Activated CD8-positive, alpha-beta memory T cell treated with anti-CD3 and anti-CD28 coated beads, Interleukin-2, amount 50 U/mL, for 24 hours (primary cell): ENCODE results near the gene GNB1L.

Source experiments
- DNase-seq: peaks from one replicate; pipeline ENCODE4 v3.0.0-alpha.2; 2020; ENCODE audit errors: extremely low read depth

Gene GNB1L

DNA sequence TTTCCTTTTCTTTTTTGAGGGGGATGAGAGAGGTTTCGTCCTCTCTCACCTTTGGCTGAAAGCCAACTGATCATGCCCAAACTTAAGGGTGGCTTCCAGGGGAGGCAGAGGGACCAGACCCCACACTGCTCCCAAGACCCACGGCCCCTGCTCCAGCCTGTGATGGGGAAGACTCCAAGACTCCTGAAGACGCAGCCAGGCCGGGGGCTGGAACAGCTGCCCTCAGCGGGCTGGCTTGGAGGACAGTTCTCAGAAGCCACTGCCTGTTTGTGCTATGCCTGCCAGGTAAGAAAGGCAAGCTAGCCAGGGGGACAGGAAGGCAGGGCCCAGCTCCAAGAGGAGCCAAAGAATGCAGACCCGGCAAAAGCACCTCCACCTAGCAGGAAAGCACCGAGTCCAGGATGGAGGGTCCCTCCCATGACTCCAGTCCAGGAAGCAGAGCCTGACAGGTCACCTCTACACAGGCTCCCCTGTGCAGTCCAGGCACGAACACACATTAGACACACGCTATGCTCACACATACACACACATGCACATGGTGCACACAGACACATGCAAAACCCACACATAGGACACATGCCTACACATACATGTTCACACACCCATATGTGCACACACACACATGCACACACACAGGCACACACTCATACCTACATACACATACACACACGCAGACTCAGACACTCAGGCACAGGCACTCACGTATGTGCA is 31.3 kb downstream of the GNB1L start:
- no peak for DNase-seq

DNA sequence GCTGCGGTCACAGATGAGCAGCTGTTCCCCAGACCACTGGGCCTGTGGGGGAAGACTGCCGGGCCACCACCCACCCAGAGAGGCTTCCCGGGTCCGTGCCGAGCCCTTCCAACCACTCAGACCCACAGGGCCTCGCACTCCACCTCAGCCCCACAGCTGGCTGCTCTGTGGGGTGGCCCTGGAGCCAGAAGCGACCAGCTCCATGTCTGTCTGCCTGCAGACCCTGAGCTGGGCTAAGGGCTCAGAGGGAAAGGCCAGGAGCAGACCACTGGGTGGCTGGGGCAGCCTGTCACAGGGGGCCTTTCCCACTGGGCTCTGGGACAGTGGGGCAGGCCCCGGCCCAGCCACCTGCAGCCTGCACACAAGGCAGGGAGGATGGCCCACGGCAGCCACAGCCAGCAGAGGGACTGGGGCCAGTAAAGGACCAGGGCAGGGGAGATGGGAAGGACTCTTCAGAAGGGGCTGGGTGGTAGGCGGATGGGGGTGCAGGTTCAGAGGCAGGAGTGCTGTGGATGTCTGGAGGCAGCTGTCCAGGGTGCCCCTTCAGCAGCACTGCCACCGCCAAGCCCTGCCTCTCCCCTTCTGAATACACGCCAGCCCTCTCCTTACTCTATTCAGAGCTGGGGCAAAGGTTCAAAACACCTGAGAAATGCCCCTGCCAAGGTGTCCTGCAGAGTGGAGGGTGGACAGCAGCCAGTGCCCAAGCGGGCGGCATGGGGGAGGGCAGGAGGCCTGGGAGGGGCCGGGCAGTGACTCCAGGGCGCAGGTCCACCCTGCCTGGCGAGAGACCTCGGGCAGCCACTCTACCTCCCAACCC is 32.2 kb downstream of the GNB1L start:
- no peak for DNase-seq

- DNase-seq, result no peak
Observed at GRCh38 chr22:19821523-19822300, 33.0 kb downstream of the GNB1L start.

- no peak for DNase-seq
Observed at GRCh38 chr22:19820880-19821522, 33.7 kb downstream of the GNB1L start.

GRCh38 chr22:19819911-19820879 is 34.5 kb downstream of the GNB1L start:
- DNase-seq, result no peak

- DNase-seq, result no peak
Observed at GRCh38 chr22:19819208-19819910, 35.3 kb downstream of the GNB1L start.

- DNase-seq, result no peak
Observed at GRCh38 chr22:19818324-19819207, 36.1 kb downstream of the GNB1L start.

DNA sequence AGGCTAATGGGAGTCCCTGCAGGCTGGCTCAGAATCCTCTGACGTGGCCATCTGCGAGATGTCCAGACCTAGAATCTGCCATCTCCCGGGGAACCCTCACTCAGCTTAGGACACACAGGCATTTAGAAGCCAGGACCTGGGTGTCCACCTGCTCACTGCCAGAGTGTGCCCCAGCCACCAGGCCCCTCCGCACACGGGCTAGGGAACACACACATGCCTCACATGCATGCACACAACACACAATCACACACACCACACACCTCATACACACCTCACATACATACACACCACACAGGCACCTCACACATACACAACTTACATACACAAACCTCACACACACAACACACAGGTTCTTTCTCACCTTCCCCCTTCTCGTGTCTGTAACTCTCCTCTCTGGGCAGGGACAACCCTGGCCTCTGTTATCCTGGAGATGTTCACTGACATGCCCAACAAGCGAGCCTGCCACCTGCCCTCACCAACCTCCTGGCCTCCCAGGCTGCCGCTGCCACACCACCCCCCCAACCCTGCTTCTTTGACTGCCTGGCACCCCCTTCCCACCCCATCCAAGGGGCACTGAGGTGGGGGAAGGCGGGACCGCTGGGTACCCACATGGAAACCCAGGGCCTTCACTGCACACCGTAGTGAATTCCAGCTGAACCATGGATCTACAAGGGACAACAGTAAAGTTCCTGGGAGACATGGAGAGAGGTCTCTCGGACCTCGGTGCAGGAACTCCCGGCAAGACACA is 38.1 kb downstream of the GNB1L start:
- no peak for DNase-seq

- DNase-seq, result no peak
Observed at GRCh38 chr22:19815823-19816290, 38.8 kb downstream of the GNB1L start.

GRCh38 chr22:19815093-19815822 is 39.4 kb downstream of the GNB1L start:
- no peak for DNase-seq

DNA sequence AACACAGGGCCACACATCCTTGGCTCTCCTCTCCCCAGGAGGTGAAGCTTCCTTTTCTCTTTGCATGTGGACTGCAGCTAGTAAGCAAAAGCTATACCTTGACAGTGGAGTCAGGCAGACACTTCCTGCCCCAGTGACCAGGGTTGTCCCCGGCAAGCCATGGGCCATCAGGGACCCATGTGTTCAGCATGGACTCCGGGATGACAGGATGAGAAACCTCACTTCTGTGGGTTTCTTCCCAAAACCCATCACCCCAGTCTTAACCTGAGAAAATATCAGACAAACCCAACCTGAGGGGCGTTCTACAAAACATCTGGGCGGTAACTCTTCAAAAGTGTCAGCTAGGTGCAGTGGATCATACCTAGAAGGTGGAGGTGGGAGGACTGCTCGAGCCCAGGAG is 40.2 kb downstream of the GNB1L start:
- no peak for DNase-seq

- DNase-seq, result no peak
Observed at GRCh38 chr22:19812910-19813309, 41.8 kb downstream of the GNB1L start.

DNA sequence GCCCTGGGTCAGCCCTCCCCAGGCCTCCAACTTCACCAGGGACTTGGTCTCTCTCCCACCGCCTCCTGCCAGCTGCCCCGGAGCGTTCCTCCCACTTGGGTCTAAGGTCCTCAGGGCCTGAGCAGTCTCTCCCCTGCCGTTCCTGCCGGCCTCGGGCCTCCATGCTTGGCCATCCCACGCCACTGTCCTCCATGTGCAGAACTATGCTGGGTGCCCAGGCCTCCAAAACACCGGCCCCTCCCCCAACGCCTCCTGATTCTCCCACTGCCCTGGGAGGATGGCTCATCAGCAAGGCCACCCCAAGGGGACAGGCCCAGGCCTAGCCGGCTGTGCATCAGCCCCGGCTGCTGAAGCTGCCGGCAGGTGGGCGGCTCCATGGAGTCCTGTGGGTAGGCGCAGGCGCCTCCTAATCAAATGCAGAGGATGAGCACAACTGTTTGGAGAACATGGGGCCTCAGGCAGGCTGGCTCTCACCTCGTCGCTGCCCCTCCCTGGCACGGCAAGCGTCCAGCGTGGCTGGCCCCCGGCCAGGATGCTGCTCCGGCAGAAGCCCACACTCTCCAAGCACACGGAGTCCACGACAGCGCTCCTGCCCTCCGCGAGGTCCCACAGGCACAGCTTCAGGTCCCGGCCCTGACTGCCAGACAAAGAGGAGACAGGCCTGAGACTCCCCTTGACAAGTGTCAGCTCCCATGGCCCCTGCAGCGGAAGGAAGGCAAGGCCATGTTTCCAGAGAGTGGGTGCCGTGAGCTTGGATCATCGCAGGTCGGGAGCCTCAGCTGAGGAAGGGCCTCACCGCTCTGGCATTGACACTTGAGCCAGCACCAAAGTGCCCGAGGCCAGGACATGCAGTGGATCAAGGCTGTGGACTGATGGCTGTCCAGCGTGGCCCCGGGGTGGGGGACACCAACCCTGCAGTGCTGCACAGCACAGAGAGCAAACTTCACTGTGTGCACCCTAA is 42.6 kb downstream of the GNB1L start:
- DNase-seq, result no peak

DNA sequence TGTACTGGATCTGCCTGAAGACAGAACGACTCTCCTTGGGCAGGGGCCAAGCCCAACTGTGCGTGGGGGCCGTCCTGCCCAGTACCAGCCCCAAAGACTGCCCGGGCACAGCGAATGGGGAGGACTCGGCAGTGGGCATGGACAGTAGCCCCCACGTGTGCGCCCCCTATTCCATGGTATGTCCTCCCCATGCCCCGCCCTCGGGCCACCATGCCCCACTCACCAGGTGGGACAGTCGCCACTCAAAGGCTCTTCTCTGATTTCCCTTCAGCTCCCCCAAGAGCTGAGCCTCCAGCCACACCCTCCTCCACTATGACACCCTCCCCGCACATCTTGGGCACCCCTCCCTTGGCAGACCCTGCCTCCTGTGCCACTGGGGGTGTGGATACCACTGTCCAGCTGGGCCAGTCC is 43.5 kb downstream of the GNB1L start:
- no peak for DNase-seq

DNA sequence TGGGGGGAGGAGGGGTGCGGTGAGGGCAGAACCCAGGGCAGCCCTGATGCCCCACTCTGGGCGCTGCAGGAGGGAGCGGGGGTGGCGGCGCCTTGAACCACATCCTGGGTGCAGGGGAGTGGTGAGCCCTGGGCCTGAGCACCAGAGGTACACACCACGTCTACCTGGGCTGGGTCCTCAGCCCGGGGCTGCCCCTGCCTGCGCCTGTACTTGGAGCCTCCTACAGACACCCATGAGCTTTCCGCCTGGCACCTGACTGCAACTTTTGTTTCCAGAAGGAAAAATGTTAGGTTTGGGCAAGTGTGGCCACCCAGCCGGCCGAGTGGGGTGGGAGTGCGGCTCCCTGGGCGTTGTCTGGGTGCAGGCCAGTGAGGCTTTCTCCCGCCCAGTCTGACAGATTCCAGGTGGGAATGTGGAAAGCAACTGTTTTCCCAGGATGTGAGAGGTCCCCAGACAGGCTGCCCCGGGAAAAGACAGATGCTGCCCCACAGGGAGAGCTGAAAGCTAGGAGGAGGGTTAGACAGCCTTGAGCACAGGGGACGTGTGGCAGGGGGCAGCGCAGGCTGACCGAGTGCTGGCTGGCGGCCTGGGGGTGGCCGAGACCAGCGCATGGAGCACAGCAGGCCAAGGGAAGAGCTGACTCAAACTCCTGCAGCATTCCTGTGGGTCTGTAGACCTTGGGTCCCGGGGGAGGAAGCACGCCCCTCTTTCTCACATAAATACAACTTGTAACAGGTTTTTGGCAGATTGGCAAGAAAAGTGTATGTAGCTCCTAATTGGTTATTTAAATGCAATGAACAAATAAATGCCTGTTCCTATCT is 44.1 kb downstream of the GNB1L start:
- no peak for DNase-seq

DNA sequence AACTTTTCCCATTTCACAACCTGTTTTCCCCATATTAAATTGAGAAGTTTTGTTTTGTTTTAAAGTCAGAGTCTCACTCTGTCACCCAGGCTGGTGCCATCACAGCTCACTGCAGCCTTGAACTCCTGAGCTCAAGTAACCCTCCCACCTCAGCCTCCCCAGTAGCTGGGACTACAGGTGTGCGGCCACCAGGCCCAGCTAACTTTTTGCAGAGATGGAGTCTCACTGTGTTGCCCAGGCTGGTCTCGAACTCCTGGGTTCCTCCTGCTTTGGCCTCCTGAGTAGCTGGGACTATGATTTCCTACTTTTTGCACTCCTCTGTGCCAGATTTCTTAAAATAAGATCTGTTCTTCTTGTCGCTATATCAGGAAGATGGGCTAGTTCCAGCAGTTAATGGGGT is 44.9 kb downstream of the GNB1L start:
- DNase-seq, result no peak
